Measurements from ENCODE around the gene PTS. TPM values are rescaled to one million over a fixed set of nuclear protein-coding genes. Genes with fewer than 3 reads are reported as not detected.

PTS gene
- total RNA-seq, 1 experiment from 2014 or later: 26.7 TPM

DNA sequence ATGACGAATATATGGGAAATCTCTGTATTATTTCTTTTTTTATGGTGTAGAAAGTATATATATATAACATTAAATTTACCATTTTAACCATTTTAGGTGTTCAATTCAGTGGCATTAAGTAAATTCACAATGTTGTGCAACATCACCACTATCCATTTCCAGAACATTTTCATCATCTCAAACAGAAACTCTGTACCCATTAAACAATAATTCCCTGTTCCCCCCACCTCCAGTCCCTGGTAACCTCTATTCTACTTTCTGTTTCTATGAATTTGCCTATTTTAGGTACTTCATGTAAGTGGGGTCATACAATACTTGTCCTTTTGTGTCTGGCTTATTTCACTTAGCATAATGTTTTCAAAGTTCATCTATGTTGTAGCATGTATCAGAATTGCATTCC, 15.3 kb upstream of the PTS start:
- DNase-seq (ENCODE audit: low spot score) (no peak), ATAC-seq (no peak)
- no peaks in the 10 kb centered on the region for H3K36me3 Mint-ChIP-seq
- peaks cover 4% of the 10 kb centered on the region for H3K9me3 Mint-ChIP-seq
- ChIA-PET CTCF (no interaction called here), POLR2A (no interaction called here)
- TF ChIP-seq IRF2 (CRISPR knock-in tag; IDR thresholded peaks at IDR 0.05; ENCODE audit: borderline replicate concordance, low read depth) (no peak), SOX15 (CRISPR knock-in tag; IDR thresholded peaks at IDR 0.05) (no peak), ZNF219 (CRISPR knock-in tag; IDR thresholded peaks at IDR 0.05; ENCODE audit: borderline replicate concordance) (no peak), ZNF317 (CRISPR knock-in tag; IDR thresholded peaks at IDR 0.05; ENCODE audit: borderline replicate concordance, low read depth) (no peak), TEAD4 (CRISPR knock-in tag; IDR thresholded peaks at IDR 0.05) (no peak), RORB (CRISPR knock-in tag; IDR thresholded peaks at IDR 0.05) (no peak), ZNF423 (CRISPR knock-in tag; IDR thresholded peaks at IDR 0.05) (no peak), OVOL2 (CRISPR knock-in tag; IDR thresholded peaks at IDR 0.05; ENCODE audit: borderline replicate concordance) (no peak), FOXP1 (CRISPR knock-in tag; IDR thresholded peaks at IDR 0.05; ENCODE audit: borderline replicate concordance) (no peak), ZNF396 (CRISPR knock-in tag; IDR thresholded peaks at IDR 0.05; ENCODE audit: borderline replicate concordance) (no peak), GRHL2 (CRISPR knock-in tag; IDR thresholded peaks at IDR 0.05; ENCODE audit: insufficient replicate concordance, severe bottlenecking) (no peak), NR1H2 (CRISPR knock-in tag; IDR thresholded peaks at IDR 0.05) (no peak)
- TF ChIP-seq, protein P1, sequence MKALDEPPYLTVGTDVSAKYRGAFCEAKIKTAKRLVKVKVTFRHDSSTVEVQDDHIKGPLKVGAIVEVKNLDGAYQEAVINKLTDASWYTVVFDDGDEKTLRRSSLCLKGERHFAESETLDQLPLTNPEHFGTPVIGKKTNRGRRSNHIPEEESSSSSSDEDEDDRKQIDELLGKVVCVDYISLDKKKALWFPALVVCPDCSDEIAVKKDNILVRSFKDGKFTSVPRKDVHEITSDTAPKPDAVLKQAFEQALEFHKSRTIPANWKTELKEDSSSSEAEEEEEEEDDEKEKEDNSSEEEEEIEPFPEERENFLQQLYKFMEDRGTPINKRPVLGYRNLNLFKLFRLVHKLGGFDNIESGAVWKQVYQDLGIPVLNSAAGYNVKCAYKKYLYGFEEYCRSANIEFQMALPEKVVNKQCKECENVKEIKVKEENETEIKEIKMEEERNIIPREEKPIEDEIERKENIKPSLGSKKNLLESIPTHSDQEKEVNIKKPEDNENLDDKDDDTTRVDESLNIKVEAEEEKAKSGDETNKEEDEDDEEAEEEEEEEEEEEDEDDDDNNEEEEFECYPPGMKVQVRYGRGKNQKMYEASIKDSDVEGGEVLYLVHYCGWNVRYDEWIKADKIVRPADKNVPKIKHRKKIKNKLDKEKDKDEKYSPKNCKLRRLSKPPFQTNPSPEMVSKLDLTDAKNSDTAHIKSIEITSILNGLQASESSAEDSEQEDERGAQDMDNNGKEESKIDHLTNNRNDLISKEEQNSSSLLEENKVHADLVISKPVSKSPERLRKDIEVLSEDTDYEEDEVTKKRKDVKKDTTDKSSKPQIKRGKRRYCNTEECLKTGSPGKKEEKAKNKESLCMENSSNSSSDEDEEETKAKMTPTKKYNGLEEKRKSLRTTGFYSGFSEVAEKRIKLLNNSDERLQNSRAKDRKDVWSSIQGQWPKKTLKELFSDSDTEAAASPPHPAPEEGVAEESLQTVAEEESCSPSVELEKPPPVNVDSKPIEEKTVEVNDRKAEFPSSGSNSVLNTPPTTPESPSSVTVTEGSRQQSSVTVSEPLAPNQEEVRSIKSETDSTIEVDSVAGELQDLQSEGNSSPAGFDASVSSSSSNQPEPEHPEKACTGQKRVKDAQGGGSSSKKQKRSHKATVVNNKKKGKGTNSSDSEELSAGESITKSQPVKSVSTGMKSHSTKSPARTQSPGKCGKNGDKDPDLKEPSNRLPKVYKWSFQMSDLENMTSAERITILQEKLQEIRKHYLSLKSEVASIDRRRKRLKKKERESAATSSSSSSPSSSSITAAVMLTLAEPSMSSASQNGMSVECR (CRISPR knock-in tag; IDR thresholded peaks at IDR 0.05; ENCODE audit: borderline replicate concordance): no peak
- TF ChIP-seq, protein P2, sequence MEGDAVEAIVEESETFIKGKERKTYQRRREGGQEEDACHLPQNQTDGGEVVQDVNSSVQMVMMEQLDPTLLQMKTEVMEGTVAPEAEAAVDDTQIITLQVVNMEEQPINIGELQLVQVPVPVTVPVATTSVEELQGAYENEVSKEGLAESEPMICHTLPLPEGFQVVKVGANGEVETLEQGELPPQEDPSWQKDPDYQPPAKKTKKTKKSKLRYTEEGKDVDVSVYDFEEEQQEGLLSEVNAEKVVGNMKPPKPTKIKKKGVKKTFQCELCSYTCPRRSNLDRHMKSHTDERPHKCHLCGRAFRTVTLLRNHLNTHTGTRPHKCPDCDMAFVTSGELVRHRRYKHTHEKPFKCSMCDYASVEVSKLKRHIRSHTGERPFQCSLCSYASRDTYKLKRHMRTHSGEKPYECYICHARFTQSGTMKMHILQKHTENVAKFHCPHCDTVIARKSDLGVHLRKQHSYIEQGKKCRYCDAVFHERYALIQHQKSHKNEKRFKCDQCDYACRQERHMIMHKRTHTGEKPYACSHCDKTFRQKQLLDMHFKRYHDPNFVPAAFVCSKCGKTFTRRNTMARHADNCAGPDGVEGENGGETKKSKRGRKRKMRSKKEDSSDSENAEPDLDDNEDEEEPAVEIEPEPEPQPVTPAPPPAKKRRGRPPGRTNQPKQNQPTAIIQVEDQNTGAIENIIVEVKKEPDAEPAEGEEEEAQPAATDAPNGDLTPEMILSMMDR (IDR thresholded peaks at IDR 0.05): no peak
- TF ChIP-seq, protein P3, sequence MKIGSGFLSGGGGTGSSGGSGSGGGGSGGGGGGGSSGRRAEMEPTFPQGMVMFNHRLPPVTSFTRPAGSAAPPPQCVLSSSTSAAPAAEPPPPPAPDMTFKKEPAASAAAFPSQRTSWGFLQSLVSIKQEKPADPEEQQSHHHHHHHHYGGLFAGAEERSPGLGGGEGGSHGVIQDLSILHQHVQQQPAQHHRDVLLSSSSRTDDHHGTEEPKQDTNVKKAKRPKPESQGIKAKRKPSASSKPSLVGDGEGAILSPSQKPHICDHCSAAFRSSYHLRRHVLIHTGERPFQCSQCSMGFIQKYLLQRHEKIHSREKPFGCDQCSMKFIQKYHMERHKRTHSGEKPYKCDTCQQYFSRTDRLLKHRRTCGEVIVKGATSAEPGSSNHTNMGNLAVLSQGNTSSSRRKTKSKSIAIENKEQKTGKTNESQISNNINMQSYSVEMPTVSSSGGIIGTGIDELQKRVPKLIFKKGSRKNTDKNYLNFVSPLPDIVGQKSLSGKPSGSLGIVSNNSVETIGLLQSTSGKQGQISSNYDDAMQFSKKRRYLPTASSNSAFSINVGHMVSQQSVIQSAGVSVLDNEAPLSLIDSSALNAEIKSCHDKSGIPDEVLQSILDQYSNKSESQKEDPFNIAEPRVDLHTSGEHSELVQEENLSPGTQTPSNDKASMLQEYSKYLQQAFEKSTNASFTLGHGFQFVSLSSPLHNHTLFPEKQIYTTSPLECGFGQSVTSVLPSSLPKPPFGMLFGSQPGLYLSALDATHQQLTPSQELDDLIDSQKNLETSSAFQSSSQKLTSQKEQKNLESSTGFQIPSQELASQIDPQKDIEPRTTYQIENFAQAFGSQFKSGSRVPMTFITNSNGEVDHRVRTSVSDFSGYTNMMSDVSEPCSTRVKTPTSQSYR (CRISPR knock-in tag; IDR thresholded peaks at IDR 0.05): no peak
- TF ChIP-seq, protein P4, sequence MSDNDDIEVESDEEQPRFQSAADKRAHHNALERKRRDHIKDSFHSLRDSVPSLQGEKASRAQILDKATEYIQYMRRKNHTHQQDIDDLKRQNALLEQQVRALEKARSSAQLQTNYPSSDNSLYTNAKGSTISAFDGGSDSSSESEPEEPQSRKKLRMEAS (CRISPR knock-in tag; IDR thresholded peaks at IDR 0.05): no peak
- no peak overlapping the region for H3K27ac Mint-ChIP-seq
- H3K4me1 Mint-ChIP-seq: no peaks in the 10 kb centered on the region
- no peak overlapping the region for H3K4me3 Mint-ChIP-seq
- H3K27me3 Mint-ChIP-seq (ENCODE audit: low read depth): peaks cover 8% of the 10 kb centered on the region

DNA sequence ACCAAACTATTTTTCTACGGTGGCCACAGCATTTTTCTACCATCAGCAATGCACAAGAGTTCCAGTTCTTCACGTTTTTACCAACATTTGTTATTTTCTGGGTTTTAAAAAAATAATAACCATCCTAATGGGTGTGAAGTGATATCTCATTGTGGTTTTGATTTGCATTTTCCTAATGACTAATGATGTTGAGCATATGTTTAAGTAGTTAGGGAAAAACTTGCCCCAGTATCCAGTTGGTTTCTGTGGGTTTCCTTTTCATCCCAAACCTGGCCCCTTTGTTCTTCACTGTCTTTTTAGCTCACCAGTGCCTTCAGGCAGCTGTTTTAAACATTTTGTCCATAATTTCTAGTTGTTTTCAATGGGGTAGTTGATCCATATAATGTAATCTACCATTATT, 14.7 kb upstream of the PTS start:
- ATAC-seq (no peak), DNase-seq (ENCODE audit: low spot score) (no peak)
- H3K9me3 Mint-ChIP-seq: peaks cover 4% of the 10 kb centered on the region
- H3K27me3 Mint-ChIP-seq (ENCODE audit: low read depth): peaks cover 11% of the 10 kb centered on the region
- CTCF ChIA-PET: interaction anchor here (1.1 kb wide), 1 partner anchor 69 kb away, joined by 3 read pairs; no protein-coding TSS in a partner anchor
- no peak overlapping the region for H3K4me3 Mint-ChIP-seq
- no peaks in the 10 kb centered on the region for H3K36me3 Mint-ChIP-seq
- no peaks in the 10 kb centered on the region for H3K4me1 Mint-ChIP-seq
- no peak overlapping the region for H3K27ac Mint-ChIP-seq
- POLR2A ChIA-PET: no interaction called here
- TF ChIP-seq, protein P5, sequence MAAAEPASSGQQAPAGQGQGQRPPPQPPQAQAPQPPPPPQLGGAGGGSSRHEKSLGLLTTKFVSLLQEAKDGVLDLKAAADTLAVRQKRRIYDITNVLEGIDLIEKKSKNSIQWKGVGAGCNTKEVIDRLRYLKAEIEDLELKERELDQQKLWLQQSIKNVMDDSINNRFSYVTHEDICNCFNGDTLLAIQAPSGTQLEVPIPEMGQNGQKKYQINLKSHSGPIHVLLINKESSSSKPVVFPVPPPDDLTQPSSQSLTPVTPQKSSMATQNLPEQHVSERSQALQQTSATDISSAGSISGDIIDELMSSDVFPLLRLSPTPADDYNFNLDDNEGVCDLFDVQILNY (CRISPR knock-in tag; IDR thresholded peaks at IDR 0.05): no peak
- no peak for TF ChIP-seq JAZF1 (CRISPR knock-in tag; IDR thresholded peaks at IDR 0.05)
- TF ChIP-seq, protein P6, sequence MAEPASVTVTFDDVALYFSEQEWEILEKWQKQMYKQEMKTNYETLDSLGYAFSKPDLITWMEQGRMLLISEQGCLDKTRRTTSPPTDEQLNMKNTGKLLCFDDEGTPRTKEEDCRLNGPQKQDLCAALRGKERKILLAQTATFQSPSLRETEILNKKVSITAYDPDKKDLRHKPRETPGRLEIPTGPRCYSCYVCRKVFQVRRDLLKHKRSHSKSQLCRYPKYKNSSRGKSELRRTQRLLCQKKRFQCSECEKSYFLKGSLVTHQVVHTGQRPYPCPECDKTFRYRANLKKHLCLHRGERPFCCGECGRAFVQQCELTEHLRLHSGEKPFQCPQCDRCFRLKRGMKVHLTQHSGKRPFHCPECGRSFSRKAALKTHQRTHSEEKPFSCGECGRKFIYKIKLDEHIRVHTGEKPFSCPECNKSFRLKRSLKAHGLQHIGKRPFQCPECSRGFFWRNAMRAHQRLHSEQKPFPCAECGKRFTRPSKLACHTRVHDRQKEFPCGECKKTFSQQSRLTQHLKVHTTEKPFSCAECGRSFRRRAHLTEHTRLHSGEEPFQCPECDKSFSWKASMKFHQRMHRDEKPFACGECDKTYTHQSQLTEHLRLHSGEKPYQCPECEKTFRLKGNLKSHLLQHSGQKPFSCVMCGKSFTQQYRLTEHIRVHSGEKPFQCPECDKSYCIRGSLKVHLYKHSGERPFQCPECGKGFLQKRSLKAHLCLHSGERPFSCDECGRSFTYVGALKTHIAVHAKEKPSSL (CRISPR knock-in tag; conservative IDR thresholded peaks at IDR 0.05): no peak
- TF ChIP-seq IRF2 (CRISPR knock-in tag; IDR thresholded peaks at IDR 0.05; ENCODE audit: borderline replicate concordance, low read depth): no peak
- no peak for TF ChIP-seq SP1 (CRISPR knock-in tag; conservative IDR thresholded peaks at IDR 0.05)
- TF ChIP-seq ZNF396 (CRISPR knock-in tag; IDR thresholded peaks at IDR 0.05; ENCODE audit: borderline replicate concordance): no peak
- TF ChIP-seq ELF4 (CRISPR knock-in tag; IDR thresholded peaks at IDR 0.05; ENCODE audit: low read depth): no peak
- no peak for TF ChIP-seq RORB (CRISPR knock-in tag; IDR thresholded peaks at IDR 0.05)
- TF ChIP-seq, protein P7, sequence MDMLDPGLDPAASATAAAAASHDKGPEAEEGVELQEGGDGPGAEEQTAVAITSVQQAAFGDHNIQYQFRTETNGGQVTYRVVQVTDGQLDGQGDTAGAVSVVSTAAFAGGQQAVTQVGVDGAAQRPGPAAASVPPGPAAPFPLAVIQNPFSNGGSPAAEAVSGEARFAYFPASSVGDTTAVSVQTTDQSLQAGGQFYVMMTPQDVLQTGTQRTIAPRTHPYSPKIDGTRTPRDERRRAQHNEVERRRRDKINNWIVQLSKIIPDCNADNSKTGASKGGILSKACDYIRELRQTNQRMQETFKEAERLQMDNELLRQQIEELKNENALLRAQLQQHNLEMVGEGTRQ (CRISPR knock-in tag; IDR thresholded peaks at IDR 0.05): no peak
- no peak for TF ChIP-seq KAT7 (CRISPR knock-in tag; IDR thresholded peaks at IDR 0.05; ENCODE audit: borderline replicate concordance)
